ENCODE results near the gene STX8. TPM values are rescaled to one million over a fixed set of nuclear protein-coding genes. Genes with fewer than 3 reads are reported as not detected.

The STX8 gene
- total RNA-seq, 1 donor: 77.5 TPM

DNA sequence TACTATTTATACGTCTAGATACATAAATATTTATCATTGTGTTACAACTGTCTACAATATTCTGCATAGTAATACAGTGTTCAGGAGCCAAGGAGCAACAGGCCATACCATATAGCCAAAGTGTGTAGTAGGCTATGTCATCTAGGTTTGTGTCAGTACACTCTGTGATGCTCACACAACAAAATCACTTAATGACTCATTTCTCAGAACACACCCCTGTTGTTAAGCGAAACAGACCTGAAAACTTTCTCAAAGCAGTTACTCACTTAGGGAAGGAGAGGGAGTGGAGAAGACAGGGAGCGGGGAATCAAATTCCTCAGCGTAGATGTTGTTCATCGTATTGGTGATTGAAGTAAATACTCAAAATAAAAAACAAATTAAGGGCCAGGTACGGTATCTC, 269.5 kb downstream of the STX8 start:
- H3K4me3 ChIP-seq (ENCODE audit: low read depth, low read length): no peak overlapping the region
- no peak for DNase-seq (ENCODE audit: low read depth)
- no peak for TF ChIP-seq CTCF (IDR thresholded peaks at IDR 0.05; ENCODE audit: insufficient read depth, low read length)

DNA sequence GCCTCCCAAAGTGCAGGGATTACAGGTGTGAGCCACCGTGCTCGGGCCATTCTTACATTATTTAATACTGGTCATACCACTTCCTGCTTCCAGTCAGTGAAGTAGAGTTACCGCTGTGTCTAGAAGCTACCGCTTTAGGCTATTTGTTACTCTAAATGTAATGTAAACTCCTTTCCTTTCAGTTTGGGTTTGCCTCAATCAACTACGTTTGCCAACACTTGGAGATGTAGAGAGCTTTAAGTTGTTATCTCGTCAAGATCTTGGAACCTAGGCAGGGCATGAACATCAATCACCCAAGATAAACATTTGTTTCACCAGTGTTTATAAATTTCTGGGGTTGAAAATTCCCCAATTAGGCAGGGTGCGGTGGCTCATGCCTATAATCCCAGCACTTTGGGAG, 275.9 kb downstream of the STX8 start:
- H3K4me3 ChIP-seq (ENCODE audit: low read depth, low read length): no peak overlapping the region
- no peak for DNase-seq (ENCODE audit: low read depth)
- no peak for TF ChIP-seq CTCF (IDR thresholded peaks at IDR 0.05; ENCODE audit: insufficient read depth, low read length)

DNA sequence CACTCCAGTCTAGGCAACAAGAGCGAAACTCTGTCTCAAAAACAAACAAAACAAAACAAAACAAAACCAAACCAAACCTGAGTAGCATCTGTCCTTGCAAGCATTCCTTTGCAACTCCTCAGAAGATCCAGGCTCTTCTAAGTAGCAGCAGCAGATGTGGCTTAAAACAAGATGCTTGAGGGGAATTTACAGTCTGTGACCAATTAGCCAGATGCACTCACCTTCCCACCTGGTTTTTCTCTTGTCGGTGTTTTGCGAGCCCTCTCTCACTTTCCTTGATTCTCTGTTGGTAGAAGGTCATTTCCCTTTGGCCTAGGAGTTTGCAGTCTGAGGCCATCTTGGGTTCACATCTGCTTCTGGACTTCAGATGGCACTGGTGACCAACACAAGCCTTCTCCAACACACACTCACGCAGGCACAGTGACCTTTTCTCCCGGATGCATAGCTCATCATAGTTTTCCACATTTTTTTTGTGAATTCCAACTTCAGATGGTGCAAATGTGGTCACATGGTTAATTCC, 276.8 kb downstream of the STX8 start:
- H3K4me3 ChIP-seq (ENCODE audit: low read depth, low read length): no peak overlapping the region
- TF ChIP-seq CTCF (IDR thresholded peaks at IDR 0.05; ENCODE audit: insufficient read depth, low read length): no peak
- no peak for DNase-seq (ENCODE audit: low read depth)

DNA sequence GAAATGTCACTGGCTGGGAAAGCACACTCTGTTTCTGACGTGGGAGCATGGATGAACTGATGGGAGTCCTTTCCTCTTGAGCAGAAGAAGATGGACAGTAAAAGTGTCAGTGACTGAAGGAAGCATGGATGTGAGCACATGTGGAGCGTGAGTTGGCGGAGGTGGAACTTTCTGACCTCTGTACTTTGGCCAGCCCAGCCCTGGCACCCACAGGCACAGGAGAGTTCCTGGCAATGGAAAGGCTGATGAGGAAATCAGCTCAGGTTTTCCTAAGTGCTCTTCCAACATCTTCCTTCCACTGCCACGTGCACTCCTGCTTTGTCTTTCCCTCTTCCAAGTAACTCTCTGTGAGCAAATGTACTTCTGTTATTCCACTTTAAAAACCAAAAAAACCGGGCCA, 277.5 kb downstream of the STX8 start:
- DNase-seq (ENCODE audit: low read depth): no peak

GRCh38 chr17:9294661-9295210, 280.9 kb downstream of the STX8 start:
- DNase-seq (ENCODE audit: low read depth): no peak
- TF ChIP-seq CTCF (IDR thresholded peaks at IDR 0.05; ENCODE audit: insufficient read depth, low read length): no peak

More for the DNA sequence above, 277.5 kb downstream of the STX8 start:
- no peak for TF ChIP-seq CTCF (IDR thresholded peaks at IDR 0.05; ENCODE audit: insufficient read depth, low read length)
- no peak overlapping the region for H3K4me3 ChIP-seq (ENCODE audit: low read depth, low read length)

DNA sequence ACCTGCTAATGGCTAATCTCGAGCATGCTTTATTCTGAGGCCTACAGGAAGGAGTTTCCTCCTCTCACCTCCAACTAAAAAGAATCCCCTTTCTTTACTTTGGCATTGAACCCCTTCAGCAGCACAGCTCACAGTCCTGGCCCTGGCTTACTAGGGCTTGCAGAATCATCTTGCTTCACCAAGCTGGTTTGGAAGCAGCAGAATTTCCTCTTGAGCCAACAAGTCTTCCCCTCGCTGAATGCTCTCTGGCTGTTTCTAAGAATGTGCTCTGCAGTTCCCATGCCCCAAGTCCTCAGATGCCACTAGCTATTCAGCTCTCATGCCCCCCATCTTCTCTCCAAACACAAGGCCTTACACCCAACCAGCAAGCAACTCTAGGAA, 283.1 kb downstream of the STX8 start:
- H3K4me3 ChIP-seq (ENCODE audit: low read depth, low read length): no peak overlapping the region
- DNase-seq (ENCODE audit: low read depth): peak; percentile 31

More at GRCh38 chr17:9294661-9295210, 280.9 kb downstream of the STX8 start:
- H3K4me3 ChIP-seq (ENCODE audit: low read depth, low read length): no peak overlapping the region

More for the DNA sequence above, 283.1 kb downstream of the STX8 start:
- TF ChIP-seq CTCF (IDR thresholded peaks at IDR 0.05; ENCODE audit: insufficient read depth, low read length): no peak
